A673 (cell line): ENCODE measurements around the gene MECR. TPM values are rescaled to one million over a fixed set of nuclear protein-coding genes. Genes with fewer than 3 reads are reported as not detected.

ENCODE experiments used
- BruUV-seq: library from RNA; stranded (reverse); fragments of 400-500 nt; replicated peaks from 2 replicates; lab custom pipeline; 2021; lab: Mats Ljungman, UMichigan
- CTCF ChIA-PET: fragments of 300-600 bp; sonication (Branson Sonifier 250); formaldehyde crosslinking; loops from one replicate; lab custom pipeline; 2022; ENCODE audit warnings: antibody characterized with exemption; lab: Charles Lee
- POLR2A ChIA-PET: fragments of 300-600 bp; sonication (Branson Sonifier 250); formaldehyde crosslinking; loops from one replicate; lab custom pipeline; 2022; ENCODE audit warnings: antibody characterized with exemption; ENCODE audit not compliant: low non-redundant PET; lab: Charles Lee
- DNase-seq: peaks from one replicate; pipeline ENCODE4 v3.0.0-alpha.2; 2015; ENCODE audit warnings: low spot score
- H3K27ac ChIP-seq: fragments of 200-600 bp; sonication (generic); 2 replicates; pipeline ENCODE4 v1.5.1; 2016; ENCODE audit warnings: mixed run types, low read depth, mild to moderate bottlenecking, mixed read lengths, antibody characterized with exemption, low read length; ENCODE audit not compliant: poor library complexity, severe bottlenecking
- H3K27me3 ChIP-seq: fragments of 200-600 bp; sonication (generic); replicated peaks from 2 replicates; pipeline ENCODE4 v1.6.1; 2017; ENCODE audit warnings: mixed run types, low read depth, mild to moderate bottlenecking, mixed read lengths, antibody characterized with exemption, low read length; ENCODE audit not compliant: insufficient read depth, poor library complexity
- H3K36me3 ChIP-seq: fragments of 200-600 bp; sonication (generic); 2 replicates; pipeline ENCODE4 v1.6.1; 2016; ENCODE audit warnings: mixed run types, mild to moderate bottlenecking, mixed read lengths, antibody characterized with exemption, low read length; ENCODE audit not compliant: insufficient read depth, poor library complexity, severe bottlenecking
- H3K4me1 ChIP-seq: fragments of 200-600 bp; sonication (generic); 2 replicates; pipeline ENCODE4 v1.6.1; 2017; ENCODE audit warnings: mixed run types, mild to moderate bottlenecking, mixed read lengths, antibody characterized with exemption, low read length; ENCODE audit not compliant: insufficient read depth, poor library complexity, severe bottlenecking
- H3K4me3 ChIP-seq: fragments of 200-600 bp; sonication (generic); 2 replicates; pipeline ENCODE4 v1.5.1; 2016; ENCODE audit warnings: low read depth, mixed run types, mild to moderate bottlenecking, mixed read lengths, low read length; ENCODE audit not compliant: poor library complexity, severe bottlenecking
- H3K9me3 ChIP-seq: fragments of 200-600 bp; sonication (generic); 2 replicates; pipeline ENCODE4 v1.6.1; 2016; ENCODE audit warnings: mixed run types, low read depth, mild to moderate bottlenecking, mixed read lengths, antibody characterized with exemption, low read length; ENCODE audit not compliant: poor library complexity, severe bottlenecking
- CTCF ChIP-seq: fragments of 300-800, 200-600 bp; sonication (generic); conservative IDR thresholded peaks from 2 replicates; pipeline ENCODE4 v1.5.1; 2017; ENCODE audit warnings: low read depth, mild to moderate bottlenecking, antibody characterized with exemption, low read length, moderate library complexity, mixed read lengths
- EZH2 ChIP-seq: fragments of 200-600 bp; sonication (generic); IDR thresholded peaks from 2 replicates; pipeline ENCODE4 v1.6.1; 2017; ENCODE audit warnings: borderline replicate concordance, low read depth, mild to moderate bottlenecking, mixed read lengths, antibody characterized with exemption, low read length; ENCODE audit not compliant: poor library complexity, severe bottlenecking
- intact Hi-C: fragments of 100-400 bp; cut with micrococcal nuclease; formaldehyde crosslinking; loops from one replicate; pipeline ENCODE4 v1.10.0; 2022; ENCODE audit not compliant: unreplicated experiment
- total RNA-seq: library from RNA; stranded (reverse); gene quantifications from 2 replicates; pipeline ENCODE4 v1.2.3, GENCODE V29; 2021

Gene MECR
- total RNA-seq, 1 experiment from 2014 or later: 39.0 TPM

- H3K27me3 ChIP-seq: no peaks in the 10 kb centered on the region
- H3K9me3 ChIP-seq: no peaks in the 10 kb centered on the region
- ChIA-PET POLR2A (no interaction called here), CTCF (interaction anchor here (0.7 kb wide), 1 partner anchor 165 kb away, joined by 5 read pairs; no protein-coding TSS in a partner anchor)
- intact Hi-C loops: no loop called here
- TF ChIP-seq CTCF: no peak
- TF ChIP-seq EZH2: no peak
- no TSS peak for BruUV-seq
- peaks cover 15% of the 10 kb centered on the region for H3K4me1 ChIP-seq
- no peak overlapping the region for H3K27ac ChIP-seq
- no peak for DNase-seq
- no peak overlapping the region for H3K4me3 ChIP-seq
- no peaks in the 10 kb centered on the region for H3K36me3 ChIP-seq
These were observed 20.7 kb upstream of the MECR start for GRCh38 chr1:29251164-29252124.

- intact Hi-C loops: loop anchor here (10.0 kb wide), 1 partner anchor 445 kb away; no protein-coding TSS in a partner anchor
- ChIA-PET CTCF (no interaction called here), POLR2A (interaction anchor here (0.7 kb wide), 1 partner anchor 74 kb away, joined by 12 read pairs; no protein-coding TSS in a partner anchor)
- BruUV-seq: no TSS peak
- Histone ChIP-seq H3K36me3 (no peaks in the 10 kb centered on the region), H3K4me1 (peaks cover 9% of the 10 kb centered on the region), H3K27me3 (no peaks in the 10 kb centered on the region), H3K9me3 (no peaks in the 10 kb centered on the region), H3K27ac (no peak overlapping the region), H3K4me3 (no peak overlapping the region)
- DNase-seq: no peak
- no peak for TF ChIP-seq EZH2
- TF ChIP-seq CTCF: no peak
These were observed 19.3 kb upstream of the MECR start for GRCh38 chr1:29249951-29250581.

- BruUV-seq: no TSS peak
- H3K4me3 ChIP-seq: no peak overlapping the region
- H3K9me3 ChIP-seq: no peaks in the 10 kb centered on the region
- H3K27ac ChIP-seq: no peak overlapping the region
- no peaks in the 10 kb centered on the region for H3K36me3 ChIP-seq
- peak; percentile 42 for DNase-seq
- H3K27me3 ChIP-seq: no peaks in the 10 kb centered on the region
- ChIA-PET CTCF (no interaction called here), POLR2A (no interaction called here)
- TF ChIP-seq EZH2: no peak
- no peak for TF ChIP-seq CTCF
- intact Hi-C loops: loop anchor here (10.0 kb wide), 1 partner anchor 446 kb away; no protein-coding TSS in a partner anchor
- H3K4me1 ChIP-seq: peaks cover 9% of the 10 kb centered on the region
These were observed 18.5 kb upstream of the MECR start for GRCh38 chr1:29249170-29249691.
